IMR-90 (cell line): ENCODE results near the gene AVP.

Source experiments
- CEBPB ChIP-seq: IDR thresholded peaks from 2 replicates; pipeline ENCODE4 v1.6.1; 2012; ENCODE audit warnings: low read depth, low read length, improper control_type of control experiment
- CTCF ChIP-seq: conservative IDR thresholded peaks from 2 replicates; pipeline ENCODE4 v1.5.1; 2012; ENCODE audit warnings: mild to moderate bottlenecking, low read depth, low read length, improper control_type of control experiment
- MXI1 ChIP-seq: IDR thresholded peaks from 2 replicates; pipeline ENCODE4 v1.6.1; 2012; ENCODE audit warnings: low read depth, mild to moderate bottlenecking, low read length, moderate library complexity, borderline replicate concordance
- POLR2A ChIP-seq: IDR thresholded peaks from 2 replicates; pipeline ENCODE4 v1.6.1; 2012; ENCODE audit warnings: mild to moderate bottlenecking, low read depth, low read length
- RFX5 ChIP-seq: IDR thresholded peaks from 2 replicates; pipeline ENCODE4 v1.8.0; 2012; ENCODE audit warnings: low read depth, mild to moderate bottlenecking, low read length, moderate library complexity

GRCh38 chr20:3067139-3068014 is 17.1 kb downstream of the AVP start:
- TF ChIP-seq CTCF, result no peak
- TF ChIP-seq RFX5, result no peak
- no peak for TF ChIP-seq POLR2A
- no peak for TF ChIP-seq MXI1
- TF ChIP-seq CEBPB, result no peak
